Embryonic facial prominence (tissue), 1 donor: ENCODE results near the gene FHAD1.

ENCODE experiments used
- DNase-seq: peaks from one replicate; pipeline ENCODE4 v3.0.0-alpha.2; 2016; ENCODE audit errors: extremely low spot score

FHAD1 gene

DNA sequence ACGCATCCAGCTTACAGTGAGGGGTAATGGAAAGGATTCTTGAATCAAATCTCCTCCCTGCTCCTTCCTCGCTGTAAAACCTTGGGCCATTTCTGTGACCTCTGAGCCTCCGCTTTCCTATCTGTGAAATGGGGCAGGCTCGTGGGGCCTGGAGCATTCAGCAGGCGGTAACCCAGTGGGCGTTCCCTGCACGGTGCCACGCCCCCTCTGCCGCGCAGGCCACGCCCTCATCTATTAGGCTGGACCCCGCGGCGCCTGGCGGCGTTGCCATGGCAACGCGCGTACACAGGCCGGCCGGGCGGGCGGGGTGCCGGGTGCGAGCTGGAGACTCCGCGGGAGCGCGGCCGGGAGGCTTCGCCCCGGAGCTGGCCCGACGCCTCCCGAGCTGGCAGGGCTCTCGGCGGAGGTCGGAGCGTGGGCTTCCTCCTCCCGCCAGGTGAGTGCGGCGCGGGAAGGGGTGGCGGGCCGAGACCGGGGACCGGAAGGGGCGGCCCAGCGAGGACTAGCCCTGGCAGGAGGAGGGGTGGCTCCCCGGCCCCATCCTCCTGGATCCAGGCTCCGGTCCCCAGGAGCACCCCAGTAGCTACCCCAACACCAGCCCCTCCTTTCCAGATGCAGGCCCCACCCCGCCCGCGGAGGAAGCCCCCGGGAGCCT is at the start of gene FHAD1:
FHAD1 (plus strand) TSS at position 264 of the 655 bp plus-strand sequence. CDS start 4,562 bp downstream, outside the sequence.
- DNase-seq: peak; percentile 47

DNA sequence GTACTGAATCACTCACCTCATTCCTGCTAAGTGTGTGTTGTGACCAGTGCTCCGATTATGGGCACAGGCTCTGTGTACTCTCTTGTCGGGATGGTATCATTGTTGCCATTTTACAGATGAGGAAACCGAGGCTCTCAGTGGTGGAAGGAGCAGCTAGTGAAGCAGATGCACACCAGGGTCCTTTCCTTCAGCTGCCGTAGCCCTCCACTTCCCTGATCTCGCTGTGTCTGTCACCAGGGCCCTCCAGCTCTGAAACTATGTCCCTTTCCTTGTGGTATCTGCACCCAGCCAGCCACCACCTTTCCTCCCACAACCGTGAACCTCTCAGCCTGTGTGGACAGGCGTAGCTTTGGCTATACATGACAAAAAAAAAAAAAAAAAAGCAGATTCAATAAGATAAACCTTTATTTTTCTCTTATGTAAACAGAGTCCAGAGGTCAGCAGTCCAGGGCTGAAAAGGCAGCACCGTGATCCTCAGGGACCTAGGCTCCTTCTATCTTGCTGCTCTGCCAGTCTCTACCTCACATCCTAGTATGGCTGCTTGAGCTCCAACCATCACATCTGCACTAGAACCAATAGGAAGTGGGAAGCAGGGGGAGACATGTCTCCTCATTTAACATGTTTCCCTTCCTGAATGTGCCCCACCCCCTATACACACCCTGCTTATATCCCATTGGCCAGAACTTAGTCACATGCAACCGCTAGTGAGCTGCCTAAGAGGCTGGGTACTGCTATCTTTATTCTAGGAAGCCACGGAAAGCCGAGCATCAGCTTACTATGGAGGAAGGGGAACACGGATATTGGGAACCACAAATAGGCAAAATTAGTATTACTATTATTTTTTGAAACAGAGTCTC is 49.2 kb upstream of the FHAD1 start:
- DNase-seq: no peak

DNA sequence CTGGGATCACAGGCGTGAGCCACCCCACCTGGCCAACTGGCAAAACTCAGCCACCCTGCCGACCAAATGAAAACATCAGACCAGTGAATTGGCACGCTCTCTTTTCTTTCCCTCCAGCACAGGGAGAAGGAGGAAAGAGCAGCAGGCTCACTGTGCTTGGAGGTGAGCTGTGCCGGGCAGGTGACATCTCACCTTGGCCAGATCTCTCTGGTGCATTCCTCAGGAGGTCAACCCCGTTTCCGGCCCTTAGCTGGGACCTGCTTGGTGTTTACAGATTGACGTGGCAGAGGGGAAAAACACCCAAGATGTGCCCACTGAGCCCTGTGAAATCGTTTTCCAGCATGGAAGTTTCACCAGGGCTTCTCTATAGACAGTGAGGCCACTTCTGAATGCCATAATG is 48.3 kb upstream of the FHAD1 start:
- no peak for DNase-seq

DNA sequence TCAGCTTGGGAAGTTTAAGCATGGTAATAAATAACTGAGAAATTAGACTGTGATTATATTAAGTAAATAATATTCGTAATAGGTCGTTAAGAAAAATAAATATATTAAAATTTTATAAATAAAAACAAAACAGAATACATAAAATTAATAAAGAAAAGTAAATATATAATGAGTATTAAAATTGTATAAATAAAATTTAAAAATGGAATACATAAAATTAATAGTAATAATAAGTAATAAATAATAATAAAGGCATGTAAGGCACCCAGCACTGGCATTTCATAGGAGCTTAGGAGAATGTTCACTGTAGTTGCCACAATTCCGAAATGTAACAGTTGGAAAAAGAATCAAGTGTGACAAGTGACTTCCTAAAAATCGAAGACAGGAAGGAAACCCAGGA is 45.8 kb upstream of the FHAD1 start:
- no peak for DNase-seq

DNA sequence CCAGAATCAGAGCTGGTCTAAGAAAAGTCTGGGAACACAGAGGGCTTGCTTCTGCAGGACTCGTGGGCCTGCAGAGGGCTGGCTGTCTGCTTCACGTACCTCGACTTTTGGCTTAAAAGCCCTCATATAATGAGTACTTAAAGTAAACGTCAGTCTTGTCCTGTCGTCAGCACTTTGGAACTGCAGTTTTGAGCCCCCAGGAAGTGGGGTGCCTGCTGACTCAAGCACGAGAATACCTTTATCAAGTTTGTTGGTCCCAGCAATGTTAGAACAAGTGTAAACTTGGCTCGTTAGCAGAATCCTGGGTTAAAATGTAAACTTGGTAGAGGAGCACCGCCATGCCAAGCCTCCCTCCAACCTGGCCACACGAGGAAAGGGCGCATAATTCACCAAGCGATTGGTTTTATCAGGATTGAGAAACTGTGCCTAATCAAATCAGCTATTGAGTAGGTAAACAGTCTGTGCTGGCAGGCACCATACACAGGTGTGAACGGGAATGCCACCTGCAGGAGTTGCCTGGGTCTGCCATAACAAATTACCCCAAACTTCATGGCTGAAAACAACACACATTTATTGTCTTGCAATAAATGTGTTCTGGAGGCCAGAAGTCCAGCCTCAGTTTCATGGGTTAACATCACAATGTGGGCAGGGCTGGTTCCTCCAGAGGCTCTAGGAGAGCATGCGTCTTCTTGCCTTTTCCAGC is 45.0 kb upstream of the FHAD1 start:
- DNase-seq: no peak

DNA sequence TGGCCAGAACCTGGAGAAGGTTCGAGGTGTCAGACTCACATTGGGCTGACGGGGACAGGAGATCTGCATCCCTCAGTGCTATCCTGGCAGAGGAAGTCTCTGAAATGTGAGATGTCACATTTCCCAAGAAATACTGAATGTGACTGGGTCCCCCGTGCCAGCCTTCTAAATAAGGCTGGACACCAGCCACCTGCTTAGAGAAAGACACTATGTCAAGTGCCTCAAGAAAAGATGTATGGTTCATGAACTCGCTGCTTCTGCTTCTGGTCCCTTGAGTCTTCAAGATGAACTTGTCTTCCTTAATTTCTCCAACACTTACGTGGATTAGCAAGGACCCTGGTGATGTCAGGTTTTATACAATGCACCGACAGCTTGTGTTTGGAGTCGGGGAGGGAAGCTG is 42.1 kb upstream of the FHAD1 start:
- no peak for DNase-seq

DNA sequence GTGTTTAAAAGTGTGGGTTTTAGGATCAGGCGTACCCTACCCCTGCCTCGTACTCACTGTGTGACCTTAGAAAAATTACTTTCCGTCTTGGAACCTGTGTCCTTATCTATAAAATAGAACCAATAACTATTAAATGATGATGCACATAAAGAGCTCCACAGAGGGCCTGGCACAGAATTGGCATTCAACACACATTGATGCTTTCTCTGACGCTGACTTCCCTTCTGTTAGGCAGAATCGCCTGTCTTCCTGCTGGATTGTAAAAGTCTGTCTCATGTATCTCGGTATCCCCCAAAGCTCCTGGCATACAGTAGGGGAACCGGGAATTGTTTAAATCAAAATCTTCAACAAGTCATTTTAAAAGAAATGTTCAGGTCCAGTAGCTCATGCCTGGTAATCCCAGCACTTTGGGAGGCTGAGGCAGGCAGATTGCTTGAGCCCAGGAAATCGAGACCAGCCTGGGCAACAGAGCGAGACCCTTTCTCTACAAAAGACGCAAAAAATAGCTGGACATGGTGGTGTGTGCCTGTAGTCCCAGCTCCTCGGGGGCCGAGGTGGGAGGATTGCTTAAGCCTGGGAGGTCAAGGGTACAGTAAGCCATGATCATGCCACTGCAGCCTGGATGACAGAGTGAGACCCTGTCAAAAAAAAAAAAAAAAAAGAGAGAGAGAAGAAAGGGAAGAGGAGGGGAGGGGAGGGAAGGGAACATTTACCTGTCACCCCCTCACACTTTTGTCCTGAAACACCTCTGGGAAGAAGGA is 41.3 kb upstream of the FHAD1 start:
- DNase-seq: no peak

DNA sequence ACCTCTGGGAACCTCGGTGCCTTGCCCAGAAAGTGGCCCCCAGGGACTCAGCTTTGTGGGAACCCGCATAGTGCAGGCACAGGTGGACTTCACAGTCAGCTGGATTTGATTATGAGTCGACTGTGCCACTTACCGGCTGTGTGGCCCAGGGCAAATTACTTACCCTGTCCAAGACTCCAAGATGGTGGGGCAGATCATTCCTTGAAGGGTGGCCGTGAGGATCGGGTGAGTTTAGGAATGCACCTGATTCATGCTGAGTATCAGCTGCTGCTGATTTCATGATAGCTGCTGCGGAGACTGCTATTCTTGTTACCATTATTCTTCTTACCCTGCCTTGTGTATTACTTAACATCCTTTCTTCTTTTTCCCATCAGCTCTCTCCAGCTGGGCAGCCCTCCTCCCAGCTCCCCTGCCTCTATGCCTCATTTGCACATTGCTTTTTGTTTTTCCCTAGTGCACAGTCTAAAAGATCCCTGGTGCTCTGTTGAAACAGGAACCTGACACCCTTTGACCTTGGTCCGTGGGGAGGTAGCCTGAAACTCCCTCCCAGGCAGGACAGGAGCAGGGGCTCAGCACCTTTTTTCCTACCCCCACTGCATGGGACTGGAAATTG is 40.5 kb upstream of the FHAD1 start:
- no peak for DNase-seq

DNA sequence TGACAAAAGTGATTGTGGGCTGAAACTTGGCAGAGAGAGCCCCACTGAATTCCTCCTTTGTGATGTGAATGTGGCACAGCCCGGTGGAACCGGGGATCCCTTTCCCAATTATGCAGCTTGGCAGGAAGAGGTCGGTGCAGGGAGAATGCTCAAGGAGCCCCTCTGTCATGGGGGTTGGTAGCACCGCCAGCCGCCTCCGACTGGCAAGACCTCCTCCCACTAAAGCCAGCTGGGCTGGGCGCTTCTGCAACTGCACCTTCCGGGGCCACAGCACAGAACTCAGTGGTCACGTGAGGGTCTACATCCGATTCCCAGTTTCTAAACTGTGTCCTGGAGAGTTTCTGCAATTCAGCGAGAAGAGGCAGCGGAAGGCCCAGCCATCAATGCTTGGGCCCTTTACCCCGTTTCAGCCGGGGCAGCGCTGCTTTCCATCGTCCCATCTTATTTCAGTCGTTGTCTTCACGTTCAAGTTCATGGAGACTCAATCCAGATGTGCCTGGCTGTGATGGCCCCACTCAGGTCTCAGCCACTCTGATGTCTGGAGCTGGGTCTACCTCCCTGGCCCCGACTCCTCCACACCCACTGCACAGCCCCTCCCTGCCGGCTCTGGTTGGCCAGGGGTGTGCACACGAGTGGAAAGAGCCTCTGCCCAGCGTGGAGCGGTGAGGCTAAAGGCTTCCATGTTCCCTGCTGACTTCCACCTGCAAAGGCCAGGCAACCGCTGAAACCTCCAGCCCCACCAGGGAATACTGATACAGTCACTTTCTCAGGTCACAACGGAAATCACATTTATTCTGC is 39.8 kb upstream of the FHAD1 start:
- no peak for DNase-seq

DNA sequence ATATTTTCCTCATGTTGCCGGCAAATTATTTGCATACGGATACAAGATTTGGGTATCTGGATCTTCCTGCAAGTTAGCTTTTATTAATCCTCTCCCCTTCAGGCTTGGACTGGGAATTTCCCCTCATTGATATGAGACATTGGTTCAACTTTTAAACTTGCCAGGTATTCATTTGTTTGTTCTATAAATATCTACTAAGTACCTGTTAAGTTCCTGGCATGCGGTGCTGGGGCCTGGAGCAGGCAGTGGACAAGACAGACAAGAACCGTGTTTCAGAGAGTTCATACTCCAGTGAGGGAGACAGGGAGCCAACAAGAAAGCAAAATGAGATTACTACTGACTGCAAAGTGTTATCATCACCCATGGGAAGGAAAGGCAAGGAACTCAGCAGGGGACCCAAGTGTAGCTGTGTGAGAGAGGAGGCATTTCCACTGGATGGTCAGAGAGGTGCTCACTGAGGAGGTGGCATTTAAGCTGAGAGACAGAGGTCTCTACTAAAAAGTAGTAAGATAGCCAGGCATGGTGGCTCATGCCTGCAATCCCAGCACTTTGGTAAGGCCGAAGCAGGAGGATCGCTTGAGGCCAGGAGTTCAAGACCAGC is 39.1 kb upstream of the FHAD1 start:
- DNase-seq: no peak

DNA sequence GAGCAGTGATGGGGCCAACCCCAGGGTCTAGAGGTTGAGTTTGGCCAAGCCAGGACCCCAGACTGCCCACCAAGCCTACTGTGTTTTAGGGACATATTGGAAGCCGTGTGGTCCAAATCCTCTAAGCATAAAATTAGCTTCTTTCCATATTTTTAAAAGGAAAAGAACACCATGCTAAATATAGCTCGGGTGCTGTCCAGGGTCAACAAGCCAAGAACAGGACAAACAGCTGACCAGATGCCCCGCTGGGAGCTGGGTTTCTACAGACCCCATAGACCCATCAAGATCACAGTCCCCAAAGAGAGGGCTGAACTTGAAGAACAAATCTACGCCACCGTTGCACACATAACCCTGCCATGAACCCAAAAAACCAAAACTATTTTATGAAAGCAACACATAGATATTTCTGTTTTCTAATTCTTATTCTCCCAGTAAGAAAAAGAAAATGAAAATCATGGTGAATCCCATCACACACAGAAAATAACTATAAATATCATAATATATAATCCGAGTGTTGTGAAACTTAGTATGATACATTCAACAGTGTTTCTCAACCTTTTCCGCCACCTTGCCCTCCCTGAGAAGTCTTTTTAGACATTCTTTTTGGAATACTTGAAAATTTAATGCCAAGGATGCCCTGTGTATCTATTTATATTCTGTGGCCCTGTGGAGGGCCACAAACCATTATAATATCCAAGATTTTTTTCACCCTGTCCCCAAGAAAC is 36.2 kb upstream of the FHAD1 start:
- DNase-seq: no peak

DNA sequence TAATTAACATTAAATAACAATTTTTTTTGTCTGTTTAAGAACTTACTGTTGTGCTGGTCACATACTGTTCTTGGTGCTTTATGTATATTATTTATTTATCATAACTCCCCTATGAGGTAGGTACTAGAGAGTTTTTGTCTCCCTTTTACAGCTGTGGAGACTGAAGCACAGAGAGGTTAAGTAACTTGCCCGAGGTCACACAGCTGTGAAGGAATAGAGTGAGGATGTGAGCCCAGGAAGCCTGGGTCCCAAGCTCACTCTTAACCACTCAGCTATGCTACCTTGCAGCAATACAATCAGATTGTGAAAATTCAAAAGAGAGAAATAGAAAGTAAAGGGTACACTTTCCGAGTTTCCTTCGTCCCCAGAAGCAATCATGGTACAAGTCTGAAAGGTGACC is 35.6 kb upstream of the FHAD1 start:
- no peak for DNase-seq

DNA sequence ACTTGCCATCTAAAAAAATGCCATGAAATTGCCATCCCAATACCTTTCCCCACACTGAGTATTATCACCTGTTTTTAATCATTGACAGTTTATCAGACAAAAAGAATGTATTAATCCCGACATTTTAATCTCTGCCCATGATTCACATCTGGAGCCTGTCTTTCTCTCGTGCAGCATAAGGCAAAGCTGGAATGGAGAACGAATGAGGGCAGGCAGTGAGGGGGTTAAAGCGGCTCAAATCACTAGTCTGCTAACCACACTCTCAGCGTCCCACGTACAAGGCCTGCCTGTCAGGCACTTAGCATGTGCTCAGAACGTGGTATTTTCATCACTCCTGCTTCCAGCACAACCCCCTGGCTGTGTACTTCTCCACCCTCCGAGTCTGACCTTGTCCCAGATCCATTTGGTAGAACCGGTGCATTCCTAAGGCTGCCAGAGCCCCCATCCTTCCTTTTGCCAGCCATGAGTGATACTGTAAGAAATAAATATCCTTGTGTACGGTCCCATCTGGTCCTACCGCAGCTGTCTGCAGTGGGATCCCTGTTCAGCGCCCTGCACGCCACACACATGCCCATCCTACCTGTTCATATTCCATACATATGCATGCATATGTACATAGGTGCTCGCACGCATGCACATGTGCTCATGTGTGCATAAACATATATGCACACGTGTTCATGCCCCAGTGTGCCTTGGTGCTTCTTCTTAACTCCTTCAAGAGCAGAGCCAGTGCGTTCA is 34.6 kb upstream of the FHAD1 start:
- DNase-seq: no peak

DNA sequence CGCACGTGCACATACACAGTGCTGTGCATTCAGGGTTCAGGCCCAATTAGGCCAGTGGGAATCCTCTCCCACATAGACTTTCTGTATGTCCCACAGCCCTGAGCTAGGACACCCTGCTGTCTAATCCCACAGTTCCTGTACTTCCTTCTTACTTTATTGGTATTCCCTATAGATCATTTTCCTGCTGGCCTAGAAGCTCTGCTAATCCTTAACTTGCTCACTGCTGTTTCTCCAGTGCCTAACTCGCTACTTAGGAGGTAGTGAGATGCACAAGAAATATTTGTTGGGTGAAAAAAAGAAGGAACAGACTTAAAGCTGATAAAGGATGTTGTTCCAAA is 34.1 kb upstream of the FHAD1 start:
- DNase-seq: no peak

DNA sequence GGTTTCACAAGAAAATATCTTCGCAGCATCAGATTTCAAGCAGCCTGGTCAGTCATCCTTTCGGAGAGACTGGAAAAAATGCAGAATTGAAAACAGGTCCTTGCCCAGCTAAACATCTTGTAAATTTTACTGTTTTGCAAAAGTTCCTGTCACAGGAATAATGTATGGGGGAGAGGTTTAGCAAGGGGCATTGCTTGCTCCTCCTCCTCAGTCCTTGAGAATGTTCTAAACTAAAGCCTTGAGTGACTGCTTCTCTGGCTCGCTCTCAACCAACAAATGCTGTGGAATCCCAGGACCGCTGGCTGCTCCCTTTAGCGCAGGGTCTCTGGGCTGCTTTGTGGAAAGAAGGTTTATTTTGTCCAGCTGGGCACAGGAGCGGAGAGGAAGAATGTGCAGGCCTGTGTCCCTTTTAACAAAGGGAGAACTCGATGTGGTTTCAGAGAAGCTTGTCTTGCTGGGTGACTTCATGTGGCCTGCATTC is 33.6 kb upstream of the FHAD1 start:
- DNase-seq: no peak

DNA sequence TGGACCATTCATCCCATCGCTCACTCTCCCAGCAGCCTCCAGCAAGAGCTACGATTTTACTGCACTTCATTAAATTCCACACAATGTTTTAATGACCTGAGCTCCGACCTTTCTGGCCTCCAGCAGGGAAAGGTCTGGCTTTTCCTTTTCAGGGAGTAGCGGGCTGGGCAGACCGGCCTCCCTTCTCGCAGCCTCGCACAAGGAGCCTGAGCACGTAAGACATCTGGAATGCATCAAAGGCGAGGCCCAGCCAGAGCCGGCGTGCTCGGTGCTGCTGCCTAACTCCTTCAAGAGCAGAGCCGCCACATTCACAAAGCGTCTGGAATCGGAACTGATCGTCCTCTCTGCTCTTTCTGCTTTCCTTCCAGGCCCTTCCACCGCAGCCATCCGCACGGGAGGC is 32.5 kb upstream of the FHAD1 start:
- DNase-seq: peak; percentile 66

DNA sequence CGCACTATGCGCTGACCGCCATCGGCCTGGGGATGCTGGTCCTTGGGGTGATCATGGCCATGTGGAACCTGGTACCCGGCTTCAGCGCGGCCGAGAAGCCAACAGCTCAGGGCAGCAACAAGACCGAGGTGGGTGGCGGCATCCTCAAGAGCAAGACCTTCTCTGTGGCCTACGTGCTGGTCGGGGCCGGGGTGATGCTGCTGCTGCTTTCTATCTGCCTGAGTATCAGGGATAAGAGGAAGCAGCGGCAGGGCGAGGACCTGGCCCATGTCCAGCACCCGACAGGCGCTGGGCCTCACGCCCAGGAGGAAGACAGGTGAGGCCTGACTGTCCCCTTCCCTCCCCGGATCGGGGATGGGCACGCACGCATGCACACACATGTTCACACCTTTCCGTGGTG is 31.9 kb upstream of the FHAD1 start:
- DNase-seq: no peak

DNA sequence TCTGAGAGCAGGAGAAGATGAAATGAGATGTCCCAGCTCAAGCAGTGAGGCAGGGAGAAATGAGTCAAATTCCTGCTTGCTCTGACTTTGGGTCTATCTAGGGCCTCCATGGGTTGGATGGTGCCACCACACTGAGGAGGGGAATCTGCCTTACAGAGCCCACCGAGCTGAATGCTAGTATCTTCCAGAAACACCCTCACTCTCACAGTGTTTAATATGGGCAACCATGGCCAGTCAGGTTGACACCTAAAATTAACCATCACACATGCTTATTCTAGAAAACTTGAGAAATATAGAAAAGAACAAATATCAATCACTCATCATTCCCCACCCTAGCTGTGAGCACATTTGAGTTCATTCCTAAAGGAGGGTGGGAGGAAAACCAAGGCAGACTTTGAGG is 29.4 kb upstream of the FHAD1 start:
- no peak for DNase-seq
